Mesenchymal stem cell (in vitro differentiated cells and primary cell): ENCODE results near the gene DIAPH2.

Experiments
- DNase-seq: peaks from one replicate; pipeline ENCODE4 v3.0.0-alpha.2; 2013
- H2AFZ ChIP-seq: one replicate; pipeline ENCODE4 v1.6.1; 2013; ENCODE audit warnings: low read depth, mild to moderate bottlenecking, control low read depth, inconsistent platforms, low read length, moderate library complexity
- H2AK5ac ChIP-seq: 2 replicates; pipeline ENCODE4 v1.6.1; 2013; ENCODE audit warnings: low read length, moderate library complexity, mild to moderate bottlenecking, inconsistent platforms; ENCODE audit not compliant: severe bottlenecking
- H2BK120ac ChIP-seq: one replicate; pipeline ENCODE4 v1.6.1; 2013; ENCODE audit warnings: low read depth, mild to moderate bottlenecking, inconsistent platforms, low read length, moderate library complexity
- H2BK12ac ChIP-seq, 2 experiments: one replicate each; pipeline ENCODE4 v1.6.1; 2013; ENCODE audit warnings: inconsistent platforms in 2 of 2, low read length in 2 of 2, mild to moderate bottlenecking in 2 of 2, moderate library complexity in 2 of 2, control low read depth in 1 of 2
- H2BK15ac ChIP-seq: one replicate; pipeline ENCODE4 v1.6.1; 2013; ENCODE audit warnings: mild to moderate bottlenecking, low read depth, inconsistent platforms; ENCODE audit not compliant: poor library complexity, severe bottlenecking
- H2BK5ac ChIP-seq: 2 replicates; pipeline ENCODE4 v1.6.1; 2013; ENCODE audit warnings: low read depth, mild to moderate bottlenecking, low read length, control low read depth, inconsistent platforms; ENCODE audit not compliant: poor library complexity, severe bottlenecking
- H3K14ac ChIP-seq, 2 experiments: one replicate each; pipeline ENCODE4 v1.6.1; 2013; ENCODE audit warnings: inconsistent platforms in 2 of 2, low read length in 2 of 2, control low read depth in 1 of 2, mild to moderate bottlenecking in 1 of 2, moderate library complexity in 1 of 2
- H3K18ac ChIP-seq, 2 experiments: one replicate each; pipeline ENCODE4 v1.6.1; 2013; ENCODE audit warnings: inconsistent platforms in 2 of 2, low read length in 2 of 2, control low read depth in 1 of 2, low read depth in 1 of 2, mild to moderate bottlenecking in 1 of 2
- H3K23ac ChIP-seq, 2 experiments: one replicate each; pipeline ENCODE4 v1.6.1; 2013; ENCODE audit warnings: inconsistent platforms in 2 of 2, low read length in 2 of 2, mild to moderate bottlenecking in 2 of 2, moderate library complexity in 2 of 2, control low read depth in 1 of 2
- H3K27ac ChIP-seq: 2 replicates; pipeline ENCODE4 v1.5.1; 2013; ENCODE audit warnings: mild to moderate bottlenecking, moderate library complexity, low read length, control low read depth, inconsistent platforms; ENCODE audit not compliant: poor library complexity, severe bottlenecking
- H3K27me3 ChIP-seq, 2 experiments: 2 replicates each; pipeline versions ENCODE4 v1.6.1 to v1.7.0; 2013; ENCODE audit warnings: low read length in 2 of 2, mild to moderate bottlenecking in 2 of 2, moderate library complexity in 2 of 2, control low read depth in 1 of 2, inconsistent platforms in 1 of 2; ENCODE audit not compliant: control insufficient read depth in 1 of 2, insufficient read depth in 1 of 2
- H3K36me3 ChIP-seq, 2 experiments: 2 replicates each; pipeline versions ENCODE4 v1.6.1 to v1.7.0; 2013; ENCODE audit warnings: low read length in 2 of 2, control low read depth in 1 of 2, inconsistent platforms in 1 of 2, low read depth in 1 of 2, mild to moderate bottlenecking in 1 of 2; ENCODE audit not compliant: insufficient read depth in 2 of 2, control insufficient read depth in 1 of 2
- H3K4ac ChIP-seq, 2 experiments: one replicate each; pipeline ENCODE4 v1.6.1; 2013; ENCODE audit warnings: inconsistent platforms in 2 of 2, low read length in 2 of 2, mild to moderate bottlenecking in 2 of 2, moderate library complexity in 2 of 2, control low read depth in 1 of 2, low read depth in 1 of 2
- H3K4me1 ChIP-seq: 2 replicates; pipeline ENCODE4 v1.6.1; 2013; ENCODE audit warnings: low read depth, low read length, control low read depth; ENCODE audit not compliant: control insufficient read depth, insufficient read depth
- H3K4me2 ChIP-seq: 2 replicates; pipeline ENCODE4 v1.6.1; 2013; ENCODE audit warnings: low read length, mild to moderate bottlenecking, inconsistent platforms; ENCODE audit not compliant: poor library complexity, severe bottlenecking
- H3K4me3 ChIP-seq, 2 experiments: 2 replicates each; pipeline versions ENCODE4 v1.5.1 to v1.7.0; 2013; ENCODE audit warnings: low read length in 2 of 2, mild to moderate bottlenecking in 2 of 2, control low read depth in 1 of 2, low read depth in 1 of 2; ENCODE audit not compliant: insufficient read depth in 1 of 2
- H3K79me1 ChIP-seq: replicated peaks from 2 replicates; pipeline ENCODE4 v1.6.1; 2013; ENCODE audit warnings: mild to moderate bottlenecking, control low read depth, low read length, inconsistent platforms; ENCODE audit not compliant: poor library complexity, severe bottlenecking
- H3K9ac ChIP-seq: 2 replicates; pipeline ENCODE4 v1.7.0; 2013; ENCODE audit warnings: mild to moderate bottlenecking, low read length, moderate library complexity
- H3K9me3 ChIP-seq: 2 replicates; pipeline ENCODE4 v1.7.0; 2013; ENCODE audit warnings: mild to moderate bottlenecking, low read length; ENCODE audit not compliant: control insufficient read depth
- H4K8ac ChIP-seq: one replicate; pipeline ENCODE4 v1.6.1; 2013; ENCODE audit warnings: inconsistent platforms, mild to moderate bottlenecking, low read length, moderate library complexity
- H4K91ac ChIP-seq: one replicate; pipeline ENCODE4 v1.6.1; 2013; ENCODE audit warnings: mild to moderate bottlenecking, low read length, inconsistent platforms
- WGBS: methylation state at CpG from one replicate; pipeline ENCODE4 v1.1.7; 2013; ENCODE audit warnings: mixed read lengths; 5-methylcytosine and 5-hydroxymethylcytosine counted together

The DIAPH2 gene

DNA sequence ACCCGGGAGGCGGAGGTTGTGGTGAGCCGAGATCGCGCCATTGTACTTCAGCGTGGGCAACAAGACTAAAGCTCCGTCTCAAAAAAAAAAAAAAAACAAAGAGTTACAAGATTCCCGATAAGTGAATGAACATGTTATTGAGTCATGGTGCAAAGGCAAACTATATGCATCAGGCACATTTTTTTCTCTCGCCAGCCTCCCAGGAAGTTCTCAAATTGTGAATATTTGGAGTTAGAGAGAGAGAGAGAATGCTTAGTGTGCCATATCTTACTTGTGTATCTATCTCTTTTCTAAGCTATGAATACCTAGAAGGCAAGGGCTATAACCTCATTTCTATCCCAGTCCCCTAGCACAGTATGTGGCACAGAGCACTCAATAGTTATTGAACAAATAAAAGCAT is 599.9 kb downstream of the DIAPH2 start:
- H3K23ac ChIP-seq = no peak overlapping the region

DNA sequence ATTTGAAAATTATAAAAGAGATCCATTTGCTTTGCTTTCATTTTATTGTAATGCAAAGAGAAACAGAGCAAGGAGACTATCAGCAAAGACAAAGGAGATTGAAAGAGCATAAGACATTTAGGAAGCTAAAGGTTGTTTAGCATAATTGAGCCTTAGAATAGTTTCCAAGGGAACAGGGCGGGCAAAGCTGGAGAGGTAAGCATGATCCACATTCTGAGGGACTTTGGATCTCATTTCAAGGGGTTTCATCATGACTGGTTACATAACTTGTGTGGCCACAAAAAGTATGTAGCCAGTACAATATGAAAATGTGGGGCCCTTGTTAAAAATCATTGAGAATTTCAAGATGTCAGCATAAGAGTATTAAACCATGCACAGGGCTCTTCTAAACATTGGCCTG is 605.6 kb downstream of the DIAPH2 start:
- Histone ChIP-seq H3K18ac (no peak overlapping the region), H3K9ac (no peak overlapping the region), H3K27ac (no peak overlapping the region)

More for the DNA sequence above, 599.9 kb downstream of the DIAPH2 start:
- no peaks in the 10 kb centered on the region for H3K4me1 ChIP-seq
- no peak overlapping the region for H3K27ac ChIP-seq
- no peak overlapping the region for H2AK5ac ChIP-seq
- H3K9ac ChIP-seq = no peak overlapping the region
- WGBS = over 99% methylated on average over 8 of the region's 9 CpGs
- H2BK5ac ChIP-seq = no peak overlapping the region
- H3K18ac ChIP-seq = no peak overlapping the region
- DNase-seq = no peak
- H3K27me3 ChIP-seq = peaks cover 0 to 2% of the 10 kb centered on the region in 2 experiments
- no peak overlapping the region for H3K4ac ChIP-seq
- no peak overlapping the region for H3K14ac ChIP-seq
- H3K4me3 ChIP-seq = no peak overlapping the region
- no peak overlapping the region for H2AFZ ChIP-seq
- H3K4me2 ChIP-seq = no peak overlapping the region
- H3K79me1 ChIP-seq = no peaks in the 10 kb centered on the region
- H2BK120ac ChIP-seq = no peak overlapping the region
- H2BK15ac ChIP-seq = no peak overlapping the region
- H4K91ac ChIP-seq = no peak overlapping the region
- H3K36me3 ChIP-seq = no peaks in the 10 kb centered on the region
- H4K8ac ChIP-seq = no peak overlapping the region
- H2BK12ac ChIP-seq = no peak overlapping the region
- H3K9me3 ChIP-seq = no peaks in the 10 kb centered on the region

DNA sequence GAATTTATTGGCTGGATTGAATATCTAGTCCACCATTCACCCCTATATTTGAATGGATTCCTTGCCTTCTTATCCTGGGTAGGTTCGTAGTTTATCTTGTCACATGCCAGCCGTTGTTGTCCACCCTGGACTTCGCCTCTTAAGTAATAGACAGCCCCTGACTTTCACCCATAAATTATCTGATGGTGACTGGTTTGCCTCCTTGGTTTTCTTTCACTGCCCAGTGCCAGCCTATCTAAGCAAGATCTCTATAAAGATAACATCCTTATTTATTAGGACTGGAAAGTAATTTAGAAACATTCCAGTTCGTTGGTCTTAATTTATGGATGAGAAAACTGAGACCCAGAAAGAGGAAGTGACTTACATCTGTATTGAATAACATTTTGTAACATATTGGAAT is 609.4 kb downstream of the DIAPH2 start:
- Histone ChIP-seq H3K79me1 (no peaks in the 10 kb centered on the region), H3K18ac (no peak overlapping the region), H3K27ac (no peak overlapping the region), H2AFZ (no peak overlapping the region), H4K91ac (no peak overlapping the region), H3K4me2 (no peak overlapping the region), H3K23ac (no peak overlapping the region), H3K4me1 (no peaks in the 10 kb centered on the region), H3K4me3 (no peak overlapping the region), H3K4ac (no peak overlapping the region), H3K14ac (no peak overlapping the region), H3K9ac (no peak overlapping the region), H3K9me3 (no peaks in the 10 kb centered on the region), H3K36me3 (no peaks in the 10 kb centered on the region), H2BK5ac (no peak overlapping the region), H3K27me3 (peaks cover 0 to 3% of the 10 kb centered on the region in 2 experiments), H2BK120ac (no peak overlapping the region), H4K8ac (no peak overlapping the region), H2BK15ac (no peak overlapping the region), H2AK5ac (no peak overlapping the region), H2BK12ac (no peak overlapping the region)
- no peak for DNase-seq
- 27% methylated on average over 3 of the region's 4 CpGs for whole genome bisulfite sequencing

More for the DNA sequence above, 605.6 kb downstream of the DIAPH2 start:
- Histone ChIP-seq H2BK15ac (no peak overlapping the region), H3K4me1 (no peaks in the 10 kb centered on the region), H2AK5ac (no peak overlapping the region), H3K4me2 (no peak overlapping the region), H2BK5ac (no peak overlapping the region), H4K91ac (no peak overlapping the region), H3K36me3 (no peaks in the 10 kb centered on the region), H4K8ac (no peak overlapping the region), H3K27me3 (peaks cover 0 to 3% of the 10 kb centered on the region in 2 experiments), H3K79me1 (no peaks in the 10 kb centered on the region), H3K9me3 (no peaks in the 10 kb centered on the region), H2AFZ (no peak overlapping the region), H3K14ac (no peak overlapping the region), H3K4me3 (no peak overlapping the region), H2BK12ac (no peak overlapping the region), H3K4ac (no peak overlapping the region), H3K23ac (no peak overlapping the region), H2BK120ac (no peak overlapping the region)
- no peak for DNase-seq
- 100% methylated on average over 1 of the region's 1 CpG for WGBS

DNA sequence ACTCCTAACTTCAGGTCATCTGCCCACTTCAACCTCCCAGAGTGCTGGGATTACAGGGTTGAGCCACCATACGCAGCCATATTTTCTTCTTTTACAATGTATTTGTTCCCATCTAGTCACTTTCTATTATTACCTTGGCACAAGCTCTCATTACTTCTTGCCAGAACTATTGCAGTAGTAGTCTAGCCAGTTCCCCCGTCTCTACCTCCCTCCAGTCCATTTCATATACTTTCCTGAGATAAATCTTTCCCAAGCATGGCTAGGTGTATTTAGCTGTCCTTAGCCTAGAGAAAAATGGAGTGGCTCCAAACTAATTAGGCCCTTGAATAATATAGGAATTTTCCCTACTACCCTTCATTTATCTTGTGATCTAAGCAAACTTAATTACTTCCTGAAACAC is 611.3 kb downstream of the DIAPH2 start:
- Histone ChIP-seq H3K4me2 (no peak overlapping the region), H2BK12ac (no peak overlapping the region), H3K4me3 (no peak overlapping the region), H3K27ac (no peak overlapping the region), H2AFZ (no peak overlapping the region), H3K4me1 (no peaks in the 10 kb centered on the region), H2AK5ac (no peak overlapping the region), H3K4ac (no peak overlapping the region), H3K27me3 (peaks cover 0 to 3% of the 10 kb centered on the region in 2 experiments), H3K79me1 (no peaks in the 10 kb centered on the region), H2BK15ac (no peak overlapping the region), H3K23ac (no peak overlapping the region), H2BK120ac (no peak overlapping the region), H3K9ac (no peak overlapping the region), H3K18ac (no peak overlapping the region), H3K36me3 (no peaks in the 10 kb centered on the region), H3K9me3 (no peaks in the 10 kb centered on the region), H2BK5ac (no peak overlapping the region), H3K14ac (no peak overlapping the region), H4K8ac (no peak overlapping the region), H4K91ac (no peak overlapping the region)
- 100% methylated on average over 1 of the region's 2 CpGs for WGBS
- DNase-seq = no peak
